ENCODE data around the gene NCAM1.

DNA sequence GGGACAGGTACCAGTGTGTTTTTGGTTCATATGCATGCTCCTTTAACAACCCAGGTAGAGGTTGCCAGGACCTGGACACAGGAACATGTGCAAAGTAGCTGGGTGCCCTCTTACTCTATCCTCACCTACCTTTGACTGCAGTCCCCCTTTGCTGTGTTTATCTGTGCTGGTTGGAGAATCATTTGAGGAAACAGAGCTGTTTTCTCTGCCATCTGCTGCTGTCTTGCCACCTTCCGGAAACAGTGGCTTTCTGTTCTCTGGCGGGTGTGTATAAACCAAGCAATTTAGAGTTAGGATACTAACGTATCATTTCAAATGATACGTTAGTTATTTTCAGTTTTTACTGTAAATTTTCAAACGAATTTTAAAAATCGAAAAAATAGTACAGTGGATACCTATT lies 181.3 kb downstream of the NCAM1 start:
- TF ChIP-seq, protein P1, sequence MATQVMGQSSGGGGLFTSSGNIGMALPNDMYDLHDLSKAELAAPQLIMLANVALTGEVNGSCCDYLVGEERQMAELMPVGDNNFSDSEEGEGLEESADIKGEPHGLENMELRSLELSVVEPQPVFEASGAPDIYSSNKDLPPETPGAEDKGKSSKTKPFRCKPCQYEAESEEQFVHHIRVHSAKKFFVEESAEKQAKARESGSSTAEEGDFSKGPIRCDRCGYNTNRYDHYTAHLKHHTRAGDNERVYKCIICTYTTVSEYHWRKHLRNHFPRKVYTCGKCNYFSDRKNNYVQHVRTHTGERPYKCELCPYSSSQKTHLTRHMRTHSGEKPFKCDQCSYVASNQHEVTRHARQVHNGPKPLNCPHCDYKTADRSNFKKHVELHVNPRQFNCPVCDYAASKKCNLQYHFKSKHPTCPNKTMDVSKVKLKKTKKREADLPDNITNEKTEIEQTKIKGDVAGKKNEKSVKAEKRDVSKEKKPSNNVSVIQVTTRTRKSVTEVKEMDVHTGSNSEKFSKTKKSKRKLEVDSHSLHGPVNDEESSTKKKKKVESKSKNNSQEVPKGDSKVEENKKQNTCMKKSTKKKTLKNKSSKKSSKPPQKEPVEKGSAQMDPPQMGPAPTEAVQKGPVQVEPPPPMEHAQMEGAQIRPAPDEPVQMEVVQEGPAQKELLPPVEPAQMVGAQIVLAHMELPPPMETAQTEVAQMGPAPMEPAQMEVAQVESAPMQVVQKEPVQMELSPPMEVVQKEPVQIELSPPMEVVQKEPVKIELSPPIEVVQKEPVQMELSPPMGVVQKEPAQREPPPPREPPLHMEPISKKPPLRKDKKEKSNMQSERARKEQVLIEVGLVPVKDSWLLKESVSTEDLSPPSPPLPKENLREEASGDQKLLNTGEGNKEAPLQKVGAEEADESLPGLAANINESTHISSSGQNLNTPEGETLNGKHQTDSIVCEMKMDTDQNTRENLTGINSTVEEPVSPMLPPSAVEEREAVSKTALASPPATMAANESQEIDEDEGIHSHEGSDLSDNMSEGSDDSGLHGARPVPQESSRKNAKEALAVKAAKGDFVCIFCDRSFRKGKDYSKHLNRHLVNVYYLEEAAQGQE (IDR thresholded peaks at IDR 0.05; ENCODE audit: borderline replicate concordance in 1 of 2, low read depth in 1 of 2, low read length in 2 of 2), result no peak
- TF ChIP-seq RNF2 (conservative IDR thresholded peaks at IDR 0.05; ENCODE audit: low read depth) (no peak), NFYB (CRISPR knock-in tag; IDR thresholded peaks at IDR 0.05) (no peak), KLF13 (CRISPR knock-in tag; IDR thresholded peaks at IDR 0.05) (no peak), JUN (CRISPR knock-in tag; IDR thresholded peaks at IDR 0.05) (no peak), EZH2 (conservative IDR thresholded peaks at IDR 0.05; ENCODE audit: low read depth, low read length) (no peak), XRCC5 (optimal IDR thresholded peaks at IDR 0.05; ENCODE audit: low read length) (no peak), POLR2A (IDR thresholded peaks at IDR 0.05; ENCODE audit: insufficient read depth in 1 of 2, low read depth in 2 of 2, low read length in 2 of 2) (no peak), ZNF775 (CRISPR knock-in tag; IDR thresholded peaks at IDR 0.05; ENCODE audit: borderline replicate concordance) (no peak), NFYC (CRISPR knock-in tag; IDR thresholded peaks at IDR 0.05) (no peak), ZNF354B (CRISPR knock-in tag; IDR thresholded peaks at IDR 0.05) (no peak)
- TF ChIP-seq, protein P2, sequence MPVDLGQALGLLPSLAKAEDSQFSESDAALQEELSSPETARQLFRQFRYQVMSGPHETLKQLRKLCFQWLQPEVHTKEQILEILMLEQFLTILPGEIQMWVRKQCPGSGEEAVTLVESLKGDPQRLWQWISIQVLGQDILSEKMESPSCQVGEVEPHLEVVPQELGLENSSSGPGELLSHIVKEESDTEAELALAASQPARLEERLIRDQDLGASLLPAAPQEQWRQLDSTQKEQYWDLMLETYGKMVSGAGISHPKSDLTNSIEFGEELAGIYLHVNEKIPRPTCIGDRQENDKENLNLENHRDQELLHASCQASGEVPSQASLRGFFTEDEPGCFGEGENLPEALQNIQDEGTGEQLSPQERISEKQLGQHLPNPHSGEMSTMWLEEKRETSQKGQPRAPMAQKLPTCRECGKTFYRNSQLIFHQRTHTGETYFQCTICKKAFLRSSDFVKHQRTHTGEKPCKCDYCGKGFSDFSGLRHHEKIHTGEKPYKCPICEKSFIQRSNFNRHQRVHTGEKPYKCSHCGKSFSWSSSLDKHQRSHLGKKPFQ (CRISPR knock-in tag; IDR thresholded peaks at IDR 0.05; ENCODE audit: insufficient replicate concordance), result no peak
- TF ChIP-seq, protein P3, sequence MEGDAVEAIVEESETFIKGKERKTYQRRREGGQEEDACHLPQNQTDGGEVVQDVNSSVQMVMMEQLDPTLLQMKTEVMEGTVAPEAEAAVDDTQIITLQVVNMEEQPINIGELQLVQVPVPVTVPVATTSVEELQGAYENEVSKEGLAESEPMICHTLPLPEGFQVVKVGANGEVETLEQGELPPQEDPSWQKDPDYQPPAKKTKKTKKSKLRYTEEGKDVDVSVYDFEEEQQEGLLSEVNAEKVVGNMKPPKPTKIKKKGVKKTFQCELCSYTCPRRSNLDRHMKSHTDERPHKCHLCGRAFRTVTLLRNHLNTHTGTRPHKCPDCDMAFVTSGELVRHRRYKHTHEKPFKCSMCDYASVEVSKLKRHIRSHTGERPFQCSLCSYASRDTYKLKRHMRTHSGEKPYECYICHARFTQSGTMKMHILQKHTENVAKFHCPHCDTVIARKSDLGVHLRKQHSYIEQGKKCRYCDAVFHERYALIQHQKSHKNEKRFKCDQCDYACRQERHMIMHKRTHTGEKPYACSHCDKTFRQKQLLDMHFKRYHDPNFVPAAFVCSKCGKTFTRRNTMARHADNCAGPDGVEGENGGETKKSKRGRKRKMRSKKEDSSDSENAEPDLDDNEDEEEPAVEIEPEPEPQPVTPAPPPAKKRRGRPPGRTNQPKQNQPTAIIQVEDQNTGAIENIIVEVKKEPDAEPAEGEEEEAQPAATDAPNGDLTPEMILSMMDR (CRISPR knock-in tag; IDR thresholded peaks at IDR 0.05), result no peak
- TF ChIP-seq, protein P4, sequence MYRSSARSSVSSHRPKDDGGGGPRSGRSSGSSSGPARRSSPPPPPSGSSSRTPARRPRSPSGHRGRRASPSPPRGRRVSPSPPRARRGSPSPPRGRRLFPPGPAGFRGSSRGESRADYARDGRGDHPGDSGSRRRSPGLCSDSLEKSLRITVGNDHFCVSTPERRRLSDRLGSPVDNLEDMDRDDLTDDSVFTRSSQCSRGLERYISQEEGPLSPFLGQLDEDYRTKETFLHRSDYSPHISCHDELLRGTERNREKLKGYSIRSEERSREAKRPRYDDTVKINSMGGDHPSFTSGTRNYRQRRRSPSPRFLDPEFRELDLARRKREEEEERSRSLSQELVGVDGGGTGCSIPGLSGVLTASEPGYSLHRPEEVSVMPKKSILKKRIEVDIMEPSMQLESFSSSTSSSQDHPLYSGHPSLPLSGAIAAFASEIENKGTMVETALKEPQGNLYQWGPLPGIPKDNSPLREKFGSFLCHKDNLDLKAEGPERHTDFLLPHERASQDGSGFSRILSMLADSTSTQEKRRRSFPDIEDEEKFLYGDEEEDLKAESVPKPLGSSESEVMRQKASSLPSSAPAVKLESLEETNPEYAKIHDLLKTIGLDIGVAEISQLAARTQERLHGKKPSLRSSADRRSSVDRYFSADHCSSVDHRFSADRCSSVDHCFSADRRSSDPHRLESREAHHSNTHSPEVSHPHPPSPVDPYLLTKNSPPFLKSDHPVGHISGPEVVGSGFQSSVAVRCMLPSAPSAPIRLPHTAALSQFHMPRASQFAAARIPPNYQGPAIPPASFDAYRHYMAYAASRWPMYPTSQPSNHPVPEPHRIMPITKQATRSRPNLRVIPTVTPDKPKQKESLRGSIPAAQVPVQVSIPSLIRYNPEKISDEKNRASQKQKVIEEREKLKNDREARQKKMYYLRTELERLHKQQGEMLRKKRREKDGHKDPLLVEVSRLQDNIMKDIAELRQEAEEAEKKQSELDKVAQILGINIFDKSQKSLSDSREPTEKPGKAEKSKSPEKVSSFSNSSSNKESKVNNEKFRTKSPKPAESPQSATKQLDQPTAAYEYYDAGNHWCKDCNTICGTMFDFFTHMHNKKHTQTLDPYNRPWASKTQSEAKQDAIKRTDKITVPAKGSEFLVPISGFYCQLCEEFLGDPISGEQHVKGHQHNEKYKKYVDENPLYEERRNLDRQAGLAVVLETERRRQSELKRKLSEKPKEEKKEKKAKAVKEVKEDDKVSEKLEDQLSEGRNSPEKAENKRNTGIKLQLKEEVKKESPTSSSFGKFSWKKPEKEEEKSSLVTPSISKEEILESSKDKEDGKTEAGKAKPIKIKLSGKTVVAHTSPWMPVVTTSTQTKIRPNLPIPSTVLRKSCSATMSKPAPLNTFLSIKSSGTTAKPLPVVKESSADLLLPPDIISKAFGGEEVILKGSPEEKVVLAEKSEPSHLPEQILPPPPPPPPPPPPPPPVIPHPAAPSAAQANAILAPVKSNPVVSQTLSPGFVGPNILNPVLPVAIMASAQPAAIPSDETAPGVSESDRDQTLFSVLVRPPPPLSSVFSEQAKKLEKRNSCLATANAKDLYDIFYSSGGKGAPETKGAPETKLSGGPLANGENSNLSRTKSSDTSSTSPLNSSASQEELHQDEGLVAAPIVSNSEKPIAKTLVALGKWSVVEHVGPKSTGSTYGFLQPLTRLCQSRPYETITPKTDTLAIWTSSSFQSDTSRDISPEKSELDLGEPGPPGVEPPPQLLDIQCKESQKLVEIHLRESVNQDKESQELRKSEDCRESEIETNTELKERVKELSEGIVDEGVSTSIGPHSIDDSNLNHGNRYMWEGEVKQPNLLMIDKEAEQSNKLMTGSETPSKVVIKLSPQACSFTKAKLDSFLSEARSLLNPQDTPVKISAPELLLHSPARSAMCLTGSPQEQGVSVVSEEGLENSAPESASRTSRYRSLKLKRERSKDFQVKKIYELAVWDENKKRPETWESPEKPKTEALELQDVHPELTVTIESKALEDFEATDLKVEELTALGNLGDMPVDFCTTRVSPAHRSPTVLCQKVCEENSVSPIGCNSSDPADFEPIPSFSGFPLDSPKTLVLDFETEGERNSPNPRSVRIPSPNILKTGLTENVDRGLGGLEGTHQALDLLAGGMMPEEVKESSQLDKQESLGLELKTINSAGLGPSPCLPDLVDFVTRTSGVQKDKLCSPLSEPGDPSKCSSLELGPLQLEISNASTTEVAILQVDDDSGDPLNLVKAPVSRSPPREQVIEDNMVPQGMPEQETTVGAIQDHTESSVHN (CRISPR knock-in tag; IDR thresholded peaks at IDR 0.05), result no peak
